Measurements from ENCODE around the gene RPL15.
"Not testable (repeated sequence)": the region's sequence is repeated elsewhere in the genome, so short reads cannot be mapped to it uniquely, and the experiment has no call there.

The RPL15 gene

DNA sequence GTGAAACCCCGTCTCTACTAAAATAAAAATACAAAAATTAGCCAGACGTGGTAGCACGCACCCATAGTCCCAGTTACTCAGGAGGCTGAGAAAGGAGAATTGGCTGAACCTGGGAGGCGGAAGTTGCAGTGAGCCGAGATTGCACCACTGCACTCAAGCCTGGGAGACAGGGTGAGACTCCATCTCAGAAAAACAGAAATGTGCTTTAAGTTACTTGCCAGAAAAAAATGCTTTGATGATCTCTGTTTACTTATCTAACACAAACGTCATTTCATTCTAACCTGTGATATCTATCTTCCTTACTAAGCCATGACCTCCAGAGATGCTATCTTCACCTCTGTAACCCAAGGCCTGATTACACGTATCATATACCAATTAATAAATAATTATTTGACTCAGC lies 7.6 kb upstream of the RPL15 start:
- no peaks in the 10 kb centered on the region for H3K27me3 ChIP-seq (ENCODE audit: insufficient read depth, poor library complexity, severe bottlenecking)
- no peak overlapping the region for H3K27ac ChIP-seq (replicated peaks)
- TF ChIP-seq, protein P1, sequence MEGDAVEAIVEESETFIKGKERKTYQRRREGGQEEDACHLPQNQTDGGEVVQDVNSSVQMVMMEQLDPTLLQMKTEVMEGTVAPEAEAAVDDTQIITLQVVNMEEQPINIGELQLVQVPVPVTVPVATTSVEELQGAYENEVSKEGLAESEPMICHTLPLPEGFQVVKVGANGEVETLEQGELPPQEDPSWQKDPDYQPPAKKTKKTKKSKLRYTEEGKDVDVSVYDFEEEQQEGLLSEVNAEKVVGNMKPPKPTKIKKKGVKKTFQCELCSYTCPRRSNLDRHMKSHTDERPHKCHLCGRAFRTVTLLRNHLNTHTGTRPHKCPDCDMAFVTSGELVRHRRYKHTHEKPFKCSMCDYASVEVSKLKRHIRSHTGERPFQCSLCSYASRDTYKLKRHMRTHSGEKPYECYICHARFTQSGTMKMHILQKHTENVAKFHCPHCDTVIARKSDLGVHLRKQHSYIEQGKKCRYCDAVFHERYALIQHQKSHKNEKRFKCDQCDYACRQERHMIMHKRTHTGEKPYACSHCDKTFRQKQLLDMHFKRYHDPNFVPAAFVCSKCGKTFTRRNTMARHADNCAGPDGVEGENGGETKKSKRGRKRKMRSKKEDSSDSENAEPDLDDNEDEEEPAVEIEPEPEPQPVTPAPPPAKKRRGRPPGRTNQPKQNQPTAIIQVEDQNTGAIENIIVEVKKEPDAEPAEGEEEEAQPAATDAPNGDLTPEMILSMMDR (IDR thresholded peaks at IDR 0.05; ENCODE audit: insufficient read depth, low read length): no peak
- TF ChIP-seq SPI1 (IDR thresholded peaks at IDR 0.05; ENCODE audit: borderline replicate concordance, low read depth) (no peak), GABPA (IDR thresholded peaks at IDR 0.05; ENCODE audit: low read depth) (no peak), POLR2AphosphoS5 (IDR thresholded peaks at IDR 0.05; ENCODE audit: low read depth) (no peak)
- TF ChIP-seq, protein P2, sequence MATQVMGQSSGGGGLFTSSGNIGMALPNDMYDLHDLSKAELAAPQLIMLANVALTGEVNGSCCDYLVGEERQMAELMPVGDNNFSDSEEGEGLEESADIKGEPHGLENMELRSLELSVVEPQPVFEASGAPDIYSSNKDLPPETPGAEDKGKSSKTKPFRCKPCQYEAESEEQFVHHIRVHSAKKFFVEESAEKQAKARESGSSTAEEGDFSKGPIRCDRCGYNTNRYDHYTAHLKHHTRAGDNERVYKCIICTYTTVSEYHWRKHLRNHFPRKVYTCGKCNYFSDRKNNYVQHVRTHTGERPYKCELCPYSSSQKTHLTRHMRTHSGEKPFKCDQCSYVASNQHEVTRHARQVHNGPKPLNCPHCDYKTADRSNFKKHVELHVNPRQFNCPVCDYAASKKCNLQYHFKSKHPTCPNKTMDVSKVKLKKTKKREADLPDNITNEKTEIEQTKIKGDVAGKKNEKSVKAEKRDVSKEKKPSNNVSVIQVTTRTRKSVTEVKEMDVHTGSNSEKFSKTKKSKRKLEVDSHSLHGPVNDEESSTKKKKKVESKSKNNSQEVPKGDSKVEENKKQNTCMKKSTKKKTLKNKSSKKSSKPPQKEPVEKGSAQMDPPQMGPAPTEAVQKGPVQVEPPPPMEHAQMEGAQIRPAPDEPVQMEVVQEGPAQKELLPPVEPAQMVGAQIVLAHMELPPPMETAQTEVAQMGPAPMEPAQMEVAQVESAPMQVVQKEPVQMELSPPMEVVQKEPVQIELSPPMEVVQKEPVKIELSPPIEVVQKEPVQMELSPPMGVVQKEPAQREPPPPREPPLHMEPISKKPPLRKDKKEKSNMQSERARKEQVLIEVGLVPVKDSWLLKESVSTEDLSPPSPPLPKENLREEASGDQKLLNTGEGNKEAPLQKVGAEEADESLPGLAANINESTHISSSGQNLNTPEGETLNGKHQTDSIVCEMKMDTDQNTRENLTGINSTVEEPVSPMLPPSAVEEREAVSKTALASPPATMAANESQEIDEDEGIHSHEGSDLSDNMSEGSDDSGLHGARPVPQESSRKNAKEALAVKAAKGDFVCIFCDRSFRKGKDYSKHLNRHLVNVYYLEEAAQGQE (IDR thresholded peaks at IDR 0.05; ENCODE audit: insufficient replicate concordance, low read depth): no peak
- H3K4me3 ChIP-seq (replicated peaks; ENCODE audit: insufficient read depth, low read length): no peak overlapping the region
- DNase-seq (ENCODE audit: low read depth in 1 of 2, low spot score in 1 of 2): peak in 1 of 2 experiments; percentile 59

- H3K4me3 ChIP-seq (replicated peaks; ENCODE audit: insufficient read depth, low read length): no peak overlapping the region
- DNase-seq (ENCODE audit: low read depth in 1 of 2, low spot score in 1 of 2): no peak
- TF ChIP-seq SPI1 (IDR thresholded peaks at IDR 0.05; ENCODE audit: borderline replicate concordance, low read depth): no peak
- H3K27me3 ChIP-seq (ENCODE audit: insufficient read depth, poor library complexity, severe bottlenecking): no peaks in the 10 kb centered on the region
- H3K27ac ChIP-seq (replicated peaks): no peak overlapping the region
Measured at GRCh38 chr3:23911397-23911796, 5.5 kb upstream of the RPL15 start.

DNA sequence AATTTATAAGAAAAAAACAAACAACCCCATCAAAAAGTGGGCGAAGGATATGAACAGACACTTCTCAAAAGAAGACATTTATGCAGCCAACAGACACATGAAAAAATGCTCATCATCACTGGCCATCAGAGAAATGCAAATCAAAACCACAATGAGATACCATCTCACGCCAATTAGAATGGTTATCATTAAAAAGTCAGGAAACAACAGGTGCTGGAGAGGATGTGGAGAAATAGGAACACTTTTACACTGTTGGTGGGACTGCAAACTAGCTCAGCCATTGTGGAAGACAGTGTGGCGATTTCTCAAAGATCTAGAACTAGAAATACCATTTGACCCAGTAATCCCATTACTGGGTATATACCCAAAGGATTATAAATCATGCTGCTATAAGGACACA lies 4.6 kb upstream of the RPL15 start:
- not testable (repeated sequence) for DNase-seq (ENCODE audit: low read depth in 1 of 2, low spot score in 1 of 2); H3K4me3 ChIP-seq (replicated peaks; ENCODE audit: insufficient read depth, low read length); H3K27me3 ChIP-seq (ENCODE audit: insufficient read depth, poor library complexity, severe bottlenecking); H3K27ac ChIP-seq (replicated peaks)

- no peaks in the 10 kb centered on the region for H3K27me3 ChIP-seq (ENCODE audit: insufficient read depth, poor library complexity, severe bottlenecking)
- no peak for DNase-seq (ENCODE audit: low read depth in 1 of 2, low spot score in 1 of 2)
- TF ChIP-seq POLR2AphosphoS5 (IDR thresholded peaks at IDR 0.05; ENCODE audit: low read depth) (no peak), SPI1 (IDR thresholded peaks at IDR 0.05; ENCODE audit: borderline replicate concordance, low read depth) (no peak), GABPA (IDR thresholded peaks at IDR 0.05; ENCODE audit: low read depth) (no peak)
- TF ChIP-seq, protein P2 (IDR thresholded peaks at IDR 0.05; ENCODE audit: insufficient replicate concordance, low read depth): no peak
- TF ChIP-seq, protein P1 (IDR thresholded peaks at IDR 0.05; ENCODE audit: insufficient read depth, low read length): no peak
- no peak overlapping the region for H3K4me3 ChIP-seq (replicated peaks; ENCODE audit: insufficient read depth, low read length)
- H3K27ac ChIP-seq (replicated peaks): no peak overlapping the region
Measured at GRCh38 chr3:23913182-23913581, 3.8 kb upstream of the RPL15 start.

- no peak for DNase-seq (ENCODE audit: low read depth in 1 of 2, low spot score in 1 of 2)
- Histone ChIP-seq H3K27ac (replicated peaks) (no peak overlapping the region), H3K27me3 (ENCODE audit: insufficient read depth, poor library complexity, severe bottlenecking) (no peaks in the 10 kb centered on the region), H3K4me3 (replicated peaks; ENCODE audit: insufficient read depth, low read length) (no peak overlapping the region)
- TF ChIP-seq, protein P2 (IDR thresholded peaks at IDR 0.05; ENCODE audit: insufficient replicate concordance, low read depth): no peak
- TF ChIP-seq GABPA (IDR thresholded peaks at IDR 0.05; ENCODE audit: low read depth) (no peak), POLR2AphosphoS5 (IDR thresholded peaks at IDR 0.05; ENCODE audit: low read depth) (no peak), SPI1 (IDR thresholded peaks at IDR 0.05; ENCODE audit: borderline replicate concordance, low read depth) (no peak)
- TF ChIP-seq, protein P1 (IDR thresholded peaks at IDR 0.05; ENCODE audit: insufficient read depth, low read length): no peak
Measured at GRCh38 chr3:23913873-23914743, 2.8 kb upstream of the RPL15 start.

All from HL-60 (cell line).